Neural cell (in vitro differentiated cells): Measurements from ENCODE around the gene ICE2. TPM values are rescaled to one million over a fixed set of nuclear protein-coding genes. Genes with fewer than 3 reads are reported as not detected.

ENCODE experiments used
- H2AFZ ChIP-seq: fragments of 200-600, 300-800 bp; sonication (generic), shearing (Covaris generic); 2 replicates; pipeline ENCODE4 v1.6.0; 2014; ENCODE audit warnings: low read depth, mild to moderate bottlenecking, antibody characterized with exemption, low read length, moderate library complexity
- H3F3A ChIP-seq: fragments of 200-600 bp; shearing (Covaris generic); 2 replicates; pipeline ENCODE4 v1.6.1; 2016; ENCODE audit warnings: mild to moderate bottlenecking, moderate library complexity, mixed read lengths, antibody characterized with exemption, low read length; ENCODE audit not compliant: insufficient read depth, poor library complexity, severe bottlenecking
- H3K27ac ChIP-seq: fragments of 200-600, 300-800 bp; sonication (generic), shearing (Covaris generic); 2 replicates; pipeline ENCODE4 v1.5.1; 2014; ENCODE audit warnings: mild to moderate bottlenecking, low read length, moderate library complexity
- H3K27me3 ChIP-seq: fragments of 300-800, 200-600 bp; sonication (generic), shearing (Covaris generic); 2 replicates; pipeline ENCODE4 v1.6.0; 2014; ENCODE audit warnings: mild to moderate bottlenecking, low read depth, low read length, moderate library complexity; ENCODE audit not compliant: insufficient read depth
- H3K36me3 ChIP-seq: fragments of 300-800, 200-600 bp; sonication (generic), shearing (Covaris generic); 2 replicates; pipeline ENCODE4 v1.5.1; 2014; ENCODE audit warnings: mild to moderate bottlenecking, antibody characterized with exemption, low read length, moderate library complexity; ENCODE audit not compliant: insufficient read depth
- H3K4me2 ChIP-seq: fragments of 300-800, 200-600 bp; sonication (generic), shearing (Covaris generic); 2 replicates; pipeline ENCODE4 v1.6.0; 2014; ENCODE audit warnings: mild to moderate bottlenecking, low read length
- H3K4me3 ChIP-seq: fragments of 300-800, 200-600 bp; sonication (generic), shearing (Covaris generic); 2 replicates; pipeline ENCODE4 v1.5.1; 2014; ENCODE audit warnings: mild to moderate bottlenecking, low read length, moderate library complexity
- H3K79me2 ChIP-seq: fragments of 200-600 bp; shearing (Covaris generic); replicated peaks from 2 replicates; pipeline ENCODE4 v1.6.0; 2014; ENCODE audit warnings: mild to moderate bottlenecking, low read length, moderate library complexity; ENCODE audit not compliant: insufficient read depth
- H3K9ac ChIP-seq: fragments of 300-800, 200-600 bp; sonication (generic), shearing (Covaris generic); 2 replicates; pipeline ENCODE4 v1.6.1; 2016; ENCODE audit warnings: mild to moderate bottlenecking, low read length, mixed read lengths
- H3K9me2 ChIP-seq: fragments of 200-600 bp; shearing (Covaris generic); 2 replicates; pipeline ENCODE4 v1.6.1; 2016; ENCODE audit warnings: mild to moderate bottlenecking, low read length, mixed read lengths; ENCODE audit not compliant: insufficient read depth
- H3K9me3 ChIP-seq: fragments of 200-600, 300-800 bp; sonication (generic), shearing (Covaris generic); 2 replicates; pipeline ENCODE4 v1.6.1; 2016; ENCODE audit warnings: mild to moderate bottlenecking, mixed run types, low read length, moderate library complexity, mixed read lengths
- H4K20me1 ChIP-seq: fragments of 200-600 bp; shearing (Covaris generic); 2 replicates; pipeline ENCODE4 v1.6.1; 2016; ENCODE audit warnings: mild to moderate bottlenecking, mixed run types; ENCODE audit not compliant: insufficient read depth
- EP300 ChIP-seq: fragments of 450-650 bp; conservative IDR thresholded peaks from 2 replicates; pipeline ENCODE4 v1.6.1; 2014; ENCODE audit warnings: antibody characterized with exemption, mild to moderate bottlenecking, moderate library complexity; ENCODE audit not compliant: poor library complexity, severe bottlenecking
- EZH2 ChIP-seq: fragments of 200-600, 300-800 bp; shearing (Covaris generic), sonication (generic); IDR thresholded peaks from 2 replicates; pipeline ENCODE4 v1.6.1; 2014; ENCODE audit warnings: antibody characterized with exemption, low read length, borderline replicate concordance, mild to moderate bottlenecking; ENCODE audit not compliant: insufficient read depth, poor library complexity, severe bottlenecking
- MXI1 ChIP-seq: fragments of 450-650 bp; conservative IDR thresholded peaks from 2 replicates; pipeline ENCODE4 v1.6.1; 2014; ENCODE audit warnings: antibody characterized with exemption, mild to moderate bottlenecking; ENCODE audit not compliant: poor library complexity, severe bottlenecking
- POLR2AphosphoS5 ChIP-seq: IDR thresholded peaks from 2 replicates; pipeline ENCODE4 v1.6.1; 2012
- RAD21 ChIP-seq: fragments of 450-650 bp; conservative IDR thresholded peaks from 2 replicates; pipeline ENCODE4 v1.6.1; 2014; ENCODE audit warnings: antibody characterized with exemption, mild to moderate bottlenecking, moderate library complexity
- SMC3 ChIP-seq: fragments of 450-650 bp; conservative IDR thresholded peaks from 2 replicates; pipeline ENCODE4 v1.6.1; 2014; ENCODE audit warnings: antibody characterized with exemption, mild to moderate bottlenecking, moderate library complexity; ENCODE audit not compliant: poor library complexity
- TAF1 ChIP-seq: IDR thresholded peaks from 2 replicates; pipeline ENCODE4 v1.6.1; 2012; ENCODE audit warnings: low read depth
- polyA plus RNA-seq: library from polyadenylated mRNA; depleted of rRNA; stranded (reverse); fragments of >200 nt; gene quantifications from 2 replicates; pipeline ENCODE4 v1.2.3, GENCODE V29; 2014
- TF ChIP-seq, protein P1 (sequence below): fragments of 450-650 bp; IDR thresholded peaks from 2 replicates; pipeline ENCODE4 v1.5.1; 2014; ENCODE audit warnings: antibody characterized with exemption, mild to moderate bottlenecking, moderate library complexity; ENCODE audit not compliant: poor library complexity, severe bottlenecking
- TF ChIP-seq, protein P2 (sequence below): IDR thresholded peaks from 2 replicates; pipeline ENCODE4 v1.6.1; 2012; ENCODE audit warnings: borderline replicate concordance

ICE2 gene
- polyA plus RNA-seq, 1 donor from 2014 or later: 34.0 TPM

DNA sequence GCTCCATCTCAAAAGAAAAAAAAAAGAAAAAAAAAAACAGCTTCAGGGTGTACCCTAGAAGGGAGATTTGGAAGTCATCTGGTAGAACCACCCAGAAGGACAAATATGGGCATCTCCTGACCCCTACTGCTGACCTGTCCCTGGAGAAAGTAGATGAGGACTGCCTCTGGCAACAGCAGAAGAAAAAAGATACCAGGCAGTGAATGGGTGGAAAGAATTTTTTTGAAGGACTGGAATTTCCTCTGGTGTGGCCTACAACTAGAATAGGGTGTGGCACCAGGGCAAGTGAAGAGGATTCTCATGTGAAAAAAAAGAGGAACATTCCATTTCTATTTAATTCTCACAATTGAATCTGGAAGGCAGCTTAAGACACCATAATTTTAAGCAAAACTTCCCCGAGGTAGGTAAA is 84.2 kb downstream of the ICE2 start:
- TF ChIP-seq, protein P1, sequence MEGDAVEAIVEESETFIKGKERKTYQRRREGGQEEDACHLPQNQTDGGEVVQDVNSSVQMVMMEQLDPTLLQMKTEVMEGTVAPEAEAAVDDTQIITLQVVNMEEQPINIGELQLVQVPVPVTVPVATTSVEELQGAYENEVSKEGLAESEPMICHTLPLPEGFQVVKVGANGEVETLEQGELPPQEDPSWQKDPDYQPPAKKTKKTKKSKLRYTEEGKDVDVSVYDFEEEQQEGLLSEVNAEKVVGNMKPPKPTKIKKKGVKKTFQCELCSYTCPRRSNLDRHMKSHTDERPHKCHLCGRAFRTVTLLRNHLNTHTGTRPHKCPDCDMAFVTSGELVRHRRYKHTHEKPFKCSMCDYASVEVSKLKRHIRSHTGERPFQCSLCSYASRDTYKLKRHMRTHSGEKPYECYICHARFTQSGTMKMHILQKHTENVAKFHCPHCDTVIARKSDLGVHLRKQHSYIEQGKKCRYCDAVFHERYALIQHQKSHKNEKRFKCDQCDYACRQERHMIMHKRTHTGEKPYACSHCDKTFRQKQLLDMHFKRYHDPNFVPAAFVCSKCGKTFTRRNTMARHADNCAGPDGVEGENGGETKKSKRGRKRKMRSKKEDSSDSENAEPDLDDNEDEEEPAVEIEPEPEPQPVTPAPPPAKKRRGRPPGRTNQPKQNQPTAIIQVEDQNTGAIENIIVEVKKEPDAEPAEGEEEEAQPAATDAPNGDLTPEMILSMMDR: no peak
- TF ChIP-seq SMC3 (no peak), MXI1 (no peak), EZH2 (no peak), TAF1 (no peak), RAD21 (no peak), POLR2AphosphoS5 (no peak), EP300 (no peak)
- TF ChIP-seq, protein P2, sequence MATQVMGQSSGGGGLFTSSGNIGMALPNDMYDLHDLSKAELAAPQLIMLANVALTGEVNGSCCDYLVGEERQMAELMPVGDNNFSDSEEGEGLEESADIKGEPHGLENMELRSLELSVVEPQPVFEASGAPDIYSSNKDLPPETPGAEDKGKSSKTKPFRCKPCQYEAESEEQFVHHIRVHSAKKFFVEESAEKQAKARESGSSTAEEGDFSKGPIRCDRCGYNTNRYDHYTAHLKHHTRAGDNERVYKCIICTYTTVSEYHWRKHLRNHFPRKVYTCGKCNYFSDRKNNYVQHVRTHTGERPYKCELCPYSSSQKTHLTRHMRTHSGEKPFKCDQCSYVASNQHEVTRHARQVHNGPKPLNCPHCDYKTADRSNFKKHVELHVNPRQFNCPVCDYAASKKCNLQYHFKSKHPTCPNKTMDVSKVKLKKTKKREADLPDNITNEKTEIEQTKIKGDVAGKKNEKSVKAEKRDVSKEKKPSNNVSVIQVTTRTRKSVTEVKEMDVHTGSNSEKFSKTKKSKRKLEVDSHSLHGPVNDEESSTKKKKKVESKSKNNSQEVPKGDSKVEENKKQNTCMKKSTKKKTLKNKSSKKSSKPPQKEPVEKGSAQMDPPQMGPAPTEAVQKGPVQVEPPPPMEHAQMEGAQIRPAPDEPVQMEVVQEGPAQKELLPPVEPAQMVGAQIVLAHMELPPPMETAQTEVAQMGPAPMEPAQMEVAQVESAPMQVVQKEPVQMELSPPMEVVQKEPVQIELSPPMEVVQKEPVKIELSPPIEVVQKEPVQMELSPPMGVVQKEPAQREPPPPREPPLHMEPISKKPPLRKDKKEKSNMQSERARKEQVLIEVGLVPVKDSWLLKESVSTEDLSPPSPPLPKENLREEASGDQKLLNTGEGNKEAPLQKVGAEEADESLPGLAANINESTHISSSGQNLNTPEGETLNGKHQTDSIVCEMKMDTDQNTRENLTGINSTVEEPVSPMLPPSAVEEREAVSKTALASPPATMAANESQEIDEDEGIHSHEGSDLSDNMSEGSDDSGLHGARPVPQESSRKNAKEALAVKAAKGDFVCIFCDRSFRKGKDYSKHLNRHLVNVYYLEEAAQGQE: no peak
- H3K27ac ChIP-seq: no peak overlapping the region
- H3K9me2 ChIP-seq: no peaks in the 10 kb centered on the region
- no peak overlapping the region for H2AFZ ChIP-seq
- H3K9me3 ChIP-seq: no peaks in the 10 kb centered on the region
- H3K36me3 ChIP-seq: no peaks in the 10 kb centered on the region
- peaks cover 31% of the 10 kb centered on the region for H3K27me3 ChIP-seq
- no peak overlapping the region for H3K4me3 ChIP-seq
- no peak overlapping the region for H3K9ac ChIP-seq
- H4K20me1 ChIP-seq: no peaks in the 10 kb centered on the region
- no peak overlapping the region for H3K4me2 ChIP-seq
- H3K79me2 ChIP-seq: no peaks in the 10 kb centered on the region
- H3F3A ChIP-seq: no peaks in the 10 kb centered on the region

DNA sequence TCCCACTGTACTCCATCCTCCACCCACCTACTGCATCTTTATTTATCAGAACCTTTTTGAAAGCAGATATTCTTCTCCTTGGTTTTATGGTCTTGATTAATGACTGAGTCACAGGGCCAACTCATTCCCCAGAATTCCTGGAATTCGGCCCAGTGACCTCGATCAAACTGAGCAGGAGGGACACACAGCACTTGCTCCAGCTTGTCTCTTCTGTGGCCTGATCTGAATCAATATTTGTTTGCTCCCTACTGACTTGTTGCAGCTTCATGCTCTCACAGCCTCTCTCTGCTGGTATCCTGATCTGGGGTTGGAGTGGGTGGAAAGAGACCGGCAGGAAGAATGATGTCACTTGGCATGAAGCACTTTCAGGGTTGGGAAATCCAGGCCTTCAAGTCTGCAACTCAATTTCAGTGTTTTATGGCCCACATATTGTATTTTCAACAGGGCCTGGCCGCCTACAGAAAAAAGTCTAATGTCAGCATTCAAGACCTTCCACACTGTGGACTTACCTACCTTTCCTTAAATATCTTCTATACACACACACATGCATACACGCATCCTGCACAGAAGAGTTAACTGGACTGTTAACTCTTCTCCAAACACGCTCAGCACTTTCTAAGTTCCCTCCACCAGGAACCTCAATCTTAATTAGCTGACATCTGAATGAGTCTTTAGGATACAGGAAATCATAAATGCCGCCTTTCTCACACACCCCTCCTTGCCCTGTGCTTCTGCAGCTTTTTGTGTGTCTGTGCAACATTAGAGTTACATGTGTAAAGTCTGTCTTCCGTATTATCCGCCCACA is 85.8 kb downstream of the ICE2 start:
- Histone ChIP-seq H2AFZ (no peak overlapping the region), H3K27ac (no peak overlapping the region), H3K36me3 (no peaks in the 10 kb centered on the region), H3K9ac (no peak overlapping the region), H3K9me2 (no peaks in the 10 kb centered on the region), H3F3A (no peaks in the 10 kb centered on the region), H3K9me3 (no peaks in the 10 kb centered on the region), H3K4me2 (no peak overlapping the region), H4K20me1 (no peaks in the 10 kb centered on the region), H3K79me2 (no peaks in the 10 kb centered on the region), H3K27me3 (peaks cover 18% of the 10 kb centered on the region), H3K4me3 (no peak overlapping the region)
- no peak for TF ChIP-seq EP300
- TF ChIP-seq RAD21: no peak
- TF ChIP-seq POLR2AphosphoS5: no peak
- no peak for TF ChIP-seq MXI1
- TF ChIP-seq, protein P1: no peak
- TF ChIP-seq SMC3: no peak
- TF ChIP-seq, protein P2: no peak
- no peak for TF ChIP-seq TAF1
- TF ChIP-seq EZH2: no peak
